Measurements from ENCODE around the gene NPC2.
"Not testable (repeated sequence)": the region's sequence is repeated elsewhere in the genome, so short reads cannot be mapped to it uniquely, and the experiment has no call there.

NPC2 gene

GRCh38 chr14:74468513-74468912, 24.6 kb downstream of the NPC2 start:
- DNase-seq = no peak

GRCh38 chr14:74465335-74465734, 27.8 kb downstream of the NPC2 start:
- DNase-seq = no peak

- DNase-seq = no peak
These were observed 28.3 kb downstream of the NPC2 start for GRCh38 chr14:74464785-74465184.

- no peak for DNase-seq
These were observed 29.4 kb downstream of the NPC2 start for GRCh38 chr14:74463697-74464096.

GRCh38 chr14:74462993-74463392, 30.1 kb downstream of the NPC2 start:
- DNase-seq = no peak

- no peak for DNase-seq
These were observed 33.1 kb downstream of the NPC2 start for GRCh38 chr14:74459976-74460375.

GRCh38 chr14:74459289-74459946, 33.7 kb downstream of the NPC2 start:
- peak; percentile 69 to 79 (median 69) for DNase-seq

- DNase-seq = no peak
These were observed 35.6 kb downstream of the NPC2 start for GRCh38 chr14:74457565-74457895.

- no peak for DNase-seq
These were observed 36.2 kb downstream of the NPC2 start for GRCh38 chr14:74456684-74457564.

- not testable (repeated sequence) for DNase-seq
These were observed 38.7 kb downstream of the NPC2 start for GRCh38 chr14:74454397-74454796.

GRCh38 chr14:74444866-74445265, 48.2 kb downstream of the NPC2 start:
- DNase-seq = no peak

- no peak for DNase-seq
These were observed 50.3 kb downstream of the NPC2 start for GRCh38 chr14:74442757-74443156.

GRCh38 chr14:74441113-74441512, 52.0 kb downstream of the NPC2 start:
- no peak for DNase-seq

- DNase-seq = no peak
These were observed 54.7 kb downstream of the NPC2 start for GRCh38 chr14:74438351-74438915.

GRCh38 chr14:74437496-74438053, 55.5 kb downstream of the NPC2 start:
- DNase-seq = no peak

- DNase-seq = no peak
These were observed 58.8 kb downstream of the NPC2 start for GRCh38 chr14:74434294-74434693.

- no peak for DNase-seq
These were observed 63.1 kb downstream of the NPC2 start for GRCh38 chr14:74429991-74430390.
